ENCODE results near the gene TTR.

The TTR gene

GRCh38 chr18:31576670-31577069 is 15.0 kb upstream of the TTR start:
- Histone ChIP-seq H3K9me2 (replicated peaks; ENCODE audit: low read depth, low read length) (no peaks in the 10 kb centered on the region), H3K79me2 (ENCODE audit: insufficient read depth, low read length) (no peaks in the 10 kb centered on the region), H3K27me3 (ENCODE audit: insufficient read depth, low read length, poor library complexity, severe bottlenecking) (no peaks in the 10 kb centered on the region), H3K9me3 (ENCODE audit: insufficient read depth, low read depth, low read length) (no peaks in the 10 kb centered on the region), H3K4me1 (ENCODE audit: insufficient read depth, low read length, poor library complexity, severe bottlenecking) (peaks cover 5% of the 10 kb centered on the region), H3K4me2 (ENCODE audit: low read depth, low read length, poor library complexity, severe bottlenecking) (no peak overlapping the region), H3K36me3 (ENCODE audit: insufficient read depth, low read length) (no peaks in the 10 kb centered on the region), H2AFZ (ENCODE audit: low read length) (no peak overlapping the region), H4K20me1 (ENCODE audit: insufficient read depth, low read length, poor library complexity, severe bottlenecking) (no peaks in the 10 kb centered on the region), H3K9ac (ENCODE audit: low read depth, low read length, poor library complexity, severe bottlenecking) (no peak overlapping the region), H3K4me3 (ENCODE audit: low read length, poor library complexity, severe bottlenecking) (no peak overlapping the region), H3F3A (ENCODE audit: low read depth) (no peaks in the 10 kb centered on the region)
- TF ChIP-seq CTCF (conservative IDR thresholded peaks at IDR 0.05; ENCODE audit: low read length) (no peak), EZH2phosphoT487 (IDR thresholded peaks at IDR 0.05; ENCODE audit: borderline replicate concordance) (no peak)

- H3K4me3 ChIP-seq (ENCODE audit: low read length, poor library complexity, severe bottlenecking) = no peak overlapping the region
- no peaks in the 10 kb centered on the region for H3K79me2 ChIP-seq (ENCODE audit: insufficient read depth, low read length)
- no peak for TF ChIP-seq EZH2phosphoT487 (IDR thresholded peaks at IDR 0.05; ENCODE audit: borderline replicate concordance)
- no peak for TF ChIP-seq CTCF (conservative IDR thresholded peaks at IDR 0.05; ENCODE audit: low read length)
- H3F3A ChIP-seq (ENCODE audit: low read depth) = no peaks in the 10 kb centered on the region
- H3K4me1 ChIP-seq (ENCODE audit: insufficient read depth, low read length, poor library complexity, severe bottlenecking) = peaks cover 9% of the 10 kb centered on the region
- H3K9me2 ChIP-seq (replicated peaks; ENCODE audit: low read depth, low read length) = no peaks in the 10 kb centered on the region
- H3K4me2 ChIP-seq (ENCODE audit: low read depth, low read length, poor library complexity, severe bottlenecking) = no peak overlapping the region
- H3K9ac ChIP-seq (ENCODE audit: low read depth, low read length, poor library complexity, severe bottlenecking) = no peak overlapping the region
- H3K9me3 ChIP-seq (ENCODE audit: insufficient read depth, low read depth, low read length) = no peaks in the 10 kb centered on the region
- no peak overlapping the region for H2AFZ ChIP-seq (ENCODE audit: low read length)
- no peaks in the 10 kb centered on the region for H4K20me1 ChIP-seq (ENCODE audit: insufficient read depth, low read length, poor library complexity, severe bottlenecking)
- H3K36me3 ChIP-seq (ENCODE audit: insufficient read depth, low read length) = no peaks in the 10 kb centered on the region
- H3K27me3 ChIP-seq (ENCODE audit: insufficient read depth, low read length, poor library complexity, severe bottlenecking) = no peaks in the 10 kb centered on the region
Observed at GRCh38 chr18:31577195-31577594, 14.5 kb upstream of the TTR start.

- H3K4me2 ChIP-seq (ENCODE audit: low read depth, low read length, poor library complexity, severe bottlenecking) = no peak overlapping the region
- no peaks in the 10 kb centered on the region for H3F3A ChIP-seq (ENCODE audit: low read depth)
- no peaks in the 10 kb centered on the region for H3K9me2 ChIP-seq (replicated peaks; ENCODE audit: low read depth, low read length)
- H3K9me3 ChIP-seq (ENCODE audit: insufficient read depth, low read depth, low read length) = no peaks in the 10 kb centered on the region
- TF ChIP-seq CTCF (conservative IDR thresholded peaks at IDR 0.05; ENCODE audit: low read length) (no peak), EZH2phosphoT487 (IDR thresholded peaks at IDR 0.05; ENCODE audit: borderline replicate concordance) (no peak)
- no peaks in the 10 kb centered on the region for H3K27me3 ChIP-seq (ENCODE audit: insufficient read depth, low read length, poor library complexity, severe bottlenecking)
- peaks cover 9% of the 10 kb centered on the region for H3K4me1 ChIP-seq (ENCODE audit: insufficient read depth, low read length, poor library complexity, severe bottlenecking)
- H3K79me2 ChIP-seq (ENCODE audit: insufficient read depth, low read length) = no peaks in the 10 kb centered on the region
- H3K9ac ChIP-seq (ENCODE audit: low read depth, low read length, poor library complexity, severe bottlenecking) = no peak overlapping the region
- no peaks in the 10 kb centered on the region for H3K36me3 ChIP-seq (ENCODE audit: insufficient read depth, low read length)
- no peak overlapping the region for H3K4me3 ChIP-seq (ENCODE audit: low read length, poor library complexity, severe bottlenecking)
- H4K20me1 ChIP-seq (ENCODE audit: insufficient read depth, low read length, poor library complexity, severe bottlenecking) = no peaks in the 10 kb centered on the region
- no peak overlapping the region for H2AFZ ChIP-seq (ENCODE audit: low read length)
Observed at GRCh38 chr18:31578126-31578525, 13.6 kb upstream of the TTR start.

All from Loucy (cell line).